Transverse colon (tissue), 4 donors: ENCODE measurements around the gene PACRG. TPM values are rescaled to one million over a fixed set of nuclear protein-coding genes. Genes with fewer than 3 reads are reported as not detected.

Experiments
- DNase-seq: peaks from one replicate; pipeline ENCODE4 v3.0.0-alpha.2; 2019
- H3K27ac ChIP-seq, 4 donors: fragments of 200-600 bp; sonication (generic); 2 replicates each; pipeline ENCODE4 v1.5.1; 2016 to 2018; ENCODE audit warnings: inconsistent platforms in 4 of 4
- H3K27me3 ChIP-seq: fragments of 200-600 bp; sonication (generic); 2 replicates; pipeline ENCODE4 v1.5.1; 2017; ENCODE audit warnings: inconsistent platforms
- H3K36me3 ChIP-seq, 4 donors: fragments of 200-600 bp; sonication (generic); 2 replicates each; pipeline ENCODE4 v1.5.1; 2017 to 2019; ENCODE audit warnings: inconsistent platforms in 4 of 4
- H3K4me1 ChIP-seq, 4 donors: fragments of 200-600 bp; sonication (generic); 2 replicates each; pipeline ENCODE4 v1.5.1; 2017 to 2020; ENCODE audit warnings: inconsistent platforms in 4 of 4
- H3K4me3 ChIP-seq, 4 donors: fragments of 200-600 bp; sonication (generic); 1 replicate in 1 of 4; 2 replicates in 3 of 4; pipeline versions ENCODE4 v1.5.1 to v1.6.1; 2017 to 2019; ENCODE audit warnings: inconsistent platforms in 4 of 4
- H3K9me3 ChIP-seq, 2 donors: fragments of 200-600 bp; sonication (generic); 2 replicates each; pipeline ENCODE4 v1.5.1; 2017 to 2019; ENCODE audit warnings: inconsistent platforms in 2 of 2
- EP300 ChIP-seq: sonication (generic); formaldehyde crosslinking; IDR thresholded peaks from one replicate; pipeline ENCODE4 v1.6.1; 2017; ENCODE audit warnings: antibody characterized with exemption, low read depth
- POLR2A ChIP-seq: fragments of 450-650 bp; IDR thresholded peaks from one replicate; pipeline ENCODE4 v1.6.1; 2016; ENCODE audit warnings: antibody characterized with exemption, mild to moderate bottlenecking, moderate library complexity
- POLR2AphosphoS5 ChIP-seq, 3 donors: sonication (generic); formaldehyde crosslinking; IDR thresholded peaks; one replicate each; pipeline ENCODE4 v1.6.1; 2016; ENCODE audit warnings: antibody characterized with exemption in 3 of 3
- WGBS, 2 donors: methylation state at CpG; one replicate each; pipeline ENCODE4 v1.1.5; 2018; ENCODE audit warnings: low coverage in 1 of 2; 5-methylcytosine and 5-hydroxymethylcytosine counted together
- in situ Hi-C, 4 donors: fragments of 200-750 bp; cut with MboI; loops; one replicate each; pipeline versions ENCODE4 v1.15.0 to v1.15.1; 2017; ENCODE audit warnings: low sequenced_read_pairs in 3 of 4, low pct_ligation_motif_present in 1 of 4, low pct_unique_long_range_greater_than_20kb in 1 of 4
- intact Hi-C: fragments of 100-400 bp; cut with DNase I; formaldehyde crosslinking; loops from one replicate; pipeline ENCODE4 v1.15.1; 2023; ENCODE audit warnings: low total_unique reads
- total RNA-seq, 4 donors: library from RNA; depleted of rRNA; stranded (reverse); fragments of >200 nt; gene quantifications; one replicate each; pipeline ENCODE4 v1.1.0, GENCODE V29; 2016
- TF ChIP-seq, protein P1 (sequence below), 5 experiments: fragments of 200-600 bp in 3 of 5; fragments of 450-650 bp in 2 of 5; sonication (generic) in 3 of 5; IDR thresholded peaks; 1 replicate in 2 of 5; 2 replicates in 3 of 5; pipeline ENCODE4 v1.5.1; 2016 to 2017; ENCODE audit warnings: antibody characterized with exemption in 5 of 5, inconsistent platforms in 3 of 5, mild to moderate bottlenecking in 2 of 5, moderate library complexity in 1 of 5

The PACRG gene
- total RNA-seq, 4 donors from 2014 or later, result 1.2 to 13.8 (median 1.4) TPM; not detected in 1

DNA sequence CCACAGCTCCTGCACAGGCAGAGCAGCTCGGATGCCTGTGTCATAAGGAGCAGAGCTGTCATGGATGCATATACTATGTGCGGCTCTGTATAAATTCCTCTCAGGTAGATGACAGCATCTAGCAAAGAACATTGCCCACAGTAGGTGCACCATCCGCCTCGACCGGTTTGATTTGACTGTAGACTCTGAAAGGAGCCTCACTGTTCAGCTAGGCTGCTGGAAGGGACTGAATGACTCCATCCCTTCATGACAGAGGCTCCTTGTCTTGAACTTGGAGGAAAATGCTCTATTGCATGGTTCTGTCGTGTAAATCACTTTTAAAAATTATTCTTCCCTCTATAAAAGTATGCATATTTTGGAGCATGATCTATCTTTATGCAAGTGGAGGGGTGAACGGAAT is 557.9 kb downstream of the PACRG start:
- no peak for TF ChIP-seq POLR2AphosphoS5 (IDR thresholded peaks at IDR 0.05)
- no peak for TF ChIP-seq POLR2A
- TF ChIP-seq, protein P1, sequence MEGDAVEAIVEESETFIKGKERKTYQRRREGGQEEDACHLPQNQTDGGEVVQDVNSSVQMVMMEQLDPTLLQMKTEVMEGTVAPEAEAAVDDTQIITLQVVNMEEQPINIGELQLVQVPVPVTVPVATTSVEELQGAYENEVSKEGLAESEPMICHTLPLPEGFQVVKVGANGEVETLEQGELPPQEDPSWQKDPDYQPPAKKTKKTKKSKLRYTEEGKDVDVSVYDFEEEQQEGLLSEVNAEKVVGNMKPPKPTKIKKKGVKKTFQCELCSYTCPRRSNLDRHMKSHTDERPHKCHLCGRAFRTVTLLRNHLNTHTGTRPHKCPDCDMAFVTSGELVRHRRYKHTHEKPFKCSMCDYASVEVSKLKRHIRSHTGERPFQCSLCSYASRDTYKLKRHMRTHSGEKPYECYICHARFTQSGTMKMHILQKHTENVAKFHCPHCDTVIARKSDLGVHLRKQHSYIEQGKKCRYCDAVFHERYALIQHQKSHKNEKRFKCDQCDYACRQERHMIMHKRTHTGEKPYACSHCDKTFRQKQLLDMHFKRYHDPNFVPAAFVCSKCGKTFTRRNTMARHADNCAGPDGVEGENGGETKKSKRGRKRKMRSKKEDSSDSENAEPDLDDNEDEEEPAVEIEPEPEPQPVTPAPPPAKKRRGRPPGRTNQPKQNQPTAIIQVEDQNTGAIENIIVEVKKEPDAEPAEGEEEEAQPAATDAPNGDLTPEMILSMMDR (IDR thresholded peaks at IDR 0.05), result no peak
- no peak for TF ChIP-seq EP300
- H3K9me3 ChIP-seq, result no peaks in the 10 kb centered on the region
- no peak overlapping the region for H3K27ac ChIP-seq
- no peak overlapping the region for H3K4me3 ChIP-seq
- H3K4me1 ChIP-seq, result no peaks in the 10 kb centered on the region
- in situ Hi-C loops (no loop called here), intact Hi-C loops (no loop called here)
- WGBS, 2 donors, result 84 to 90% methylated on average over 2 to 7 of the region's 7 CpGs
- no peaks in the 10 kb centered on the region for H3K27me3 ChIP-seq
- DNase-seq, result no peak
- H3K36me3 ChIP-seq, result no peaks in the 10 kb centered on the region

DNA sequence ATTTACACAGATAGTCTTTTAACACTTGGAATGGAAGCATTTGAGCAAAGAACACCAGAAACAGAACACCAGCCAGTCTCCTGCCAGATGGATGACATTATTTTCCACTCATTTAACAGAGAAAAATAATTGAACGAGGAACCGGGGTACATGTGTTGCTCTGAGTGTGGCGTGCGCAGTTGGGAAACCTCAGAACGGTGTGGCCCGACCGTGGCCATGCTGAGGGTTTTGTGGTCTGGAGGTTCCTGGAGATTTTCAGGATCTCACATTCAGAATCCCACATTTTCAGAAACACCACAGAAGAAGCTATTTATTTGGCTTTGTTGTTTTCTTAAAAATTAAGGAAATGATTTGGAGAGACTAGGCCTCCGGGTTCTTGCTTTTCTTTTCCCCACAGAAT is 559.9 kb downstream of the PACRG start:
- no peaks in the 10 kb centered on the region for H3K9me3 ChIP-seq
- 91 to 94% methylated on average over 8 of the region's 8 CpGs for WGBS, 2 donors
- H3K27me3 ChIP-seq, result no peaks in the 10 kb centered on the region
- H3K36me3 ChIP-seq, result no peaks in the 10 kb centered on the region
- TF ChIP-seq POLR2A (no peak), POLR2AphosphoS5 (IDR thresholded peaks at IDR 0.05) (no peak), EP300 (no peak)
- TF ChIP-seq, protein P1 (IDR thresholded peaks at IDR 0.05), result no peak
- no peak overlapping the region for H3K27ac ChIP-seq
- in situ Hi-C loops, result no loop called here
- intact Hi-C loops, result no loop called here
- no peaks in the 10 kb centered on the region for H3K4me1 ChIP-seq
- H3K4me3 ChIP-seq, result no peak overlapping the region
- no peak for DNase-seq

DNA sequence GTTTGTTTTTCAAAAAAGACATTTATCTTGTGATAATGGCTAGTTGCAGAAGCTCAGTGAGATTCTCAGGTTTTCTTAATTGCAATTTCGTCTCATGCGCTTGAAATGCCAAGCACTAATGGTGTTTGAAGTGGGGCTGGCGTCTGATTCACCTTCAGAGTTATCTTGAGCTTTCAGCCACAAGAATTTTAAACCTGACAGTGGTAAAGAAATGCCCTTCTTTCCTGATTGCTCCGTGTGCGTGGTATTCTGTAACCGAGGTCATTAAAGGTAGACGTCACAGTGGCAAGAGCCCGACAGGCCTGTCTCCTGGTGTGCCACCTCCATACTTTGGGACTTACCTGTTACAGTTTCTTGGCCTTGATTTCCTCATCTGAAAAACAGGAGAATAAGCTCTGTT is 560.3 kb downstream of the PACRG start:
- TF ChIP-seq POLR2AphosphoS5 (IDR thresholded peaks at IDR 0.05) (no peak), POLR2A (no peak), EP300 (no peak)
- TF ChIP-seq, protein P1 (IDR thresholded peaks at IDR 0.05), result no peak
- no peaks in the 10 kb centered on the region for H3K4me1 ChIP-seq
- WGBS, 2 donors, result 91 to 97% methylated on average over 6 to 8 of the region's 8 CpGs
- no peaks in the 10 kb centered on the region for H3K9me3 ChIP-seq
- no peak overlapping the region for H3K4me3 ChIP-seq
- H3K27me3 ChIP-seq, result no peaks in the 10 kb centered on the region
- no peaks in the 10 kb centered on the region for H3K36me3 ChIP-seq
- no peak overlapping the region for H3K27ac ChIP-seq
- no peak for DNase-seq
- intact Hi-C loops, result no loop called here
- in situ Hi-C loops, result no loop called here

DNA sequence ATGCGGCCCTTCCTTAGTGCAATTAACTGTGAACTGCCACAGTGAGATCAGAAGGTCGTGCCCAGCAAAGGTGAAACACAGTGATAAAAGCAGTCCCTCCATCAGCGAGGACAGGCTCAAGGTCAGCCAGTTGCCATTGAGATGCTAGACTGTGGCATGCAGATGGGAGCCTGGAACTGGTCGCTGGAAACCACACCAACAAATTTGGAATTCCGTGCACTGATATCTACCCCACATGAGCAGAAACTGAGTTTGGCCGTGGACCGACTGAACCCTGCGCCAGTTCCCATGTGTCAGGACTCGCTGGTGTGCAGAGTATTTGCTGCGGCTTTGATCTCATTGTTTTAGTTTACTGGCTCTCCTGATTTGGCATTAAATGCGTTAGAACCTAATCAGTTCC is 561.1 kb downstream of the PACRG start:
- H3K4me1 ChIP-seq, result no peaks in the 10 kb centered on the region
- no peak overlapping the region for H3K4me3 ChIP-seq
- in situ Hi-C loops, result no loop called here
- WGBS, 2 donors, result 78 to 85% methylated on average over 4 to 11 of the region's 11 CpGs
- intact Hi-C loops, result no loop called here
- H3K36me3 ChIP-seq, result no peaks in the 10 kb centered on the region
- TF ChIP-seq, protein P1 (IDR thresholded peaks at IDR 0.05), result no peak
- TF ChIP-seq POLR2AphosphoS5 (IDR thresholded peaks at IDR 0.05), result no peak
- TF ChIP-seq EP300, result no peak
- TF ChIP-seq POLR2A, result no peak
- H3K27ac ChIP-seq, result no peak overlapping the region
- no peaks in the 10 kb centered on the region for H3K9me3 ChIP-seq
- no peaks in the 10 kb centered on the region for H3K27me3 ChIP-seq
- no peak for DNase-seq
